GM18498 (cell line): ENCODE results near the gene SMAD3.
"Not testable (repeated sequence)": the region's sequence is repeated elsewhere in the genome, so short reads cannot be mapped to it uniquely, and the experiment has no call there.

Experiments
- ATAC-seq: cut with Tn5 transposase; IDR thresholded peaks from one replicate; pipeline ENCODE4 v1.9.1; 2021; ENCODE audit warnings: mild to moderate bottlenecking, moderate library complexity; ENCODE audit not compliant: unreplicated experiment

Gene SMAD3

DNA sequence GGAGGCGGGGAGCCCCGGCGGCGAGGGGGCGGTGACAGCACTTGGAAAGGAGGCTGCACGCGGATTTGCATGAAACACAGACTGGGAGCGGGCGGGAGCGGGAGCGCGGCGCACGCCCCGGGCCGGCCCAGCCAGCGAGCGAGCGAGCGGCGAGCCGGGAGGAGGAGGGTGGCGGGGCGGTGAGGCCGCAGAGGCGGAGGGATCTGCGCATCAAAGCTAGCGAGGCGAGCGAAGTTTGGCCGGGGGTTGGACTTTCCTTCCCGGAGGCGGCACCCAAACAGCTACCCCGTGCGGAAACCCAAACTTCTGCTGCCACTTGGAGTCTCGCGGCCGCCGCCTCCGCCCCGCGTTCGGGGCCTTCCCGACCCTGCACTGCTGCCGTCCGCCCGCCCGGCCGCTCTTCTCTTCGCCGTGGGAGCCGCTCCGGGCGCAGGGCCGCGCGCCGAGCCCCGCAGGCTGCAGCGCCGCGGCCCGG lies at the start of gene SMAD3:
SMAD3 (plus strand) TSS at position 72 of the 475 bp plus-strand sequence. CDS start 553 bp downstream, outside the sequence.
- ATAC-seq: peak; percentile 62

DNA sequence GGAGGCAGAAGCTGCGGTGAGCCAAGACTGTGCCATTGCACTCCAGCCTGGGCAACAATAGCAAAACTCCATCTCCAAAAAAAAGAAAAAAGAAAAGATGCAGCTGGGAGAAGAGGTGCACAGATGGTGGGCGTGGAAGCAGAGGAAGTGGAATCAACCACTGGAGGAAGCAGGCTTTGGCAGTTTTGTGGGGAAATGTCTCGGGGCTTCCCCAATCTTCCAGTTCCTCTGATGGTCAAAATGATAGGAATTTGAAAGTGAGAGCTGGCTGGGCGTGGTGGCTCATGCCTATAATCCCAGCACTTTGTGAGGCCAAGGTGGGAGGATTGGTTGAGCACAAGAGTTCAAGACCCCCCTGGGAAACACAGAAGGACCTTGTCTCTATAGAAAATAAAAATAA lies 48.1 kb upstream of the SMAD3 start:
- no peak for ATAC-seq

DNA sequence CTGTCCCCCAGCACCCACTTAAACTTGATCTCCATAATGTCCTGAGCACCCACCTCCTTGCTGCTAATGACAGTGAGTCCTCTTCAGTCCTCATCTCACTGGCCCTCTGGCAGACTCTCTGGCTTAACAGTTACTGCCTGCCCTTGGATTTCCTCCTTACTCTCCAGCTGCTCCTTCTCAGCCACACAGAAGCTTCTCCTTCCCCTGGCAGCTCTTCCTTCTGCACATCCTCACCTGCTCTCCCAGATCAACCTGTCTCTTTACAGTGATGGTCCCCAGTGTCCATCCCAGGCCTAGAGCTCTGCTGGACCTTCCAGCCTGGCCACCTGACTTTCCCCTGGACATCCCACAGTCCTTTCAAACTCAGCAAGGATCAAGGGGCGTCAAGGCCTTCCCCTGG lies 47.4 kb upstream of the SMAD3 start:
- ATAC-seq: no peak

DNA sequence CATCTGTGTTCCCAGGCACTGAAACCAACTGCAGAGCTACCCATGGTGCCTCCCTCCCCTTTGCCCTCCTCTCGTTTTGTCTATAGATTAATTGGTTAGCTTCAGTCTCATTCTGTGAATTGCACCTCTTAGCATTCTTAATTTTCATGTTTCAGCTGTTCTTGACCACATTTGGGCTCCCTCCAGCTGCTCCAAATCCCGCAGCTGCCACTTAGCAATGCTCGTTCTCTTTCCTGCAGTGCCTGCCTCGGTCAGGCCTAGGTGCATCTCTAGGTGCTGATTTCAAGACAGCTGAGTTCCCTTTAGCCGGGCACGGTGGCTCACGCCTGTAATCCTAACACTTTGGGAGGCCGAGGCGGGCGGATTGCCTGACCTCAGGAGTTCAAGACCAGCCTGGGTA lies 47.0 kb upstream of the SMAD3 start:
- ATAC-seq: no peak

DNA sequence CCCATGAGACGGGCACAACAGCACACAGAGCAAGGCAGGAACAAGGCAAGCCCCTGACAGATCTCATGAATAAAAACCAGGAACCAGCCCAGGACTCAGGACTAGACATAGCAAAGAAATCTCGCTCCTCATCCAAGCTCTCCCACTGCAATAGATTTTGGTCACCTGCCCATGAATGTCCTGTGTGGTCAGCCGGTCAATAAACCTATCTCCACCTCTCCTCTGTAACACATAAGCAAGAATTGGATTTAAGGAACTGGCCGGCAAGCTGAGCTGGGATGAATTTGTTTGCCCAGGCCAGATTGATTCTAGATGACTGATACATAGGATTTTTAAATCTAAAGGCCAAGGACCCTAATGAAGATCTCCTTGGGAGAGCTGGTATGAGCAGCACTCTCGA lies 46.3 kb upstream of the SMAD3 start:
- ATAC-seq: no peak

DNA sequence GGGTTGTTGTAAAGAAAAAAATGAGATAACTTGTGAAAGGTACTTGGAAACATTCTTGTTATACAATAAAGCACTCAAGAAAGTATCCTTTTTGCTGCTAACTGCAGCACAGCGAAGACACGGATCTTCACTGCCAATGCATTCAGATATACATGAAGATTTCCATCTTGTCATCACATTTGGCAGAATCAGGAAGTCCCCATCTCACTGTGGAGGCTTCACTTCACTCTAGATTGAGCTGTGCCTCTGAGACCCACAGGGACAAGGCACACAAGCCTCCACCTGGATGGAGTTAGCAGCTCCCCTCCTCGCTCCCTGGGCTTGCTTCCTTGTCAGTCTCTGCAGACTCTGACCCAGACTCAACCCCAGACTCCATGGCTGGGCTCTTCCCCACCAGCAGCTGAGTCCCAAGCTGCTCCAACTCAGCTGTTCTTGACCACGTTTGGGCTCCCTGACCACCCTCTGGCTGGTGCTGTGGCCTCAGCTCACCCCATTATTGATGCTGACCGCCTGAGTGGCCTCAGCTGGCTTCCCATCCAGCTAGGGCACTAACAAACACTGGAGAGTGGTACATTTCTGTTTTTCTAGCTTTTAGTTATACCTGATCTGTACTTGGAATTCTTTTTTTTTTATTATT lies 45.4 kb upstream of the SMAD3 start:
- no peak for ATAC-seq

DNA sequence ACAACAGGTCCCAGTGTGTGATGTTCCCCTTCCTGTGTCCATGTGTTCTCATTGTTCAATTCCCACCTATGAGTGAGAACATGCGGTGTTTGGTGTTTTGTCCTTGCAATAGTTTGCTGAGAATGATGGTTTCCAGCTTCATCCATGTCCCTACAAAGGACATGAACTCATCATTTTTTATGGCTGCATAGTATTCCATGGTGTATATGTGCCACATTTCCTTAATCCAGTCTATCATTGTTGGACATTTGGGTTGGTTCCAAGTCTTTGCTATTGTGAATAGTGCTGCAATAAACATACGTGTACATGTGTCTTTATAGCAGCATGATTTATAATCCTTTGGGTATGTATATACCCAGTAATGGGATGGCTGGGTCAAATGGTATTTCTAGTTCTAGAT lies 44.7 kb upstream of the SMAD3 start:
- ATAC-seq: not testable (repeated sequence)

DNA sequence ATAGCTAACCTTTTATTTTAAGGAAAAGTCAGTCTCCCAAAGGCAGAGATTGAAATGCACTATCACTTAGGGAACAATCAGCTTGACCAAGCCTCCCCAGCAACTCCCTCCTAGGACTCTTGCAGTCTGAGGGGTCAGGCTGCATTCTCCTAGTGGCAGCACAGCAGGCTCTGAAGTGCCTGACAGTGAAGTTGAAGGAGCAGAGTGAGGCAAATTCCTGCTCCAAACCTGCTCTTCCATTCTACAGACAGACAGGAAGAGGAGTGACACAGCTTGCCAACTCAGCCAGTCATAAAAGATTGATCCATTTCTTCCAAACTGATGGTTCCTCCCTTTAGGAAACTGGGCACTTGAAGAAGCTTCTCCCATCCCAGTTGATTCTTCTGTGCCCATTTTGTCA lies 43.9 kb upstream of the SMAD3 start:
- no peak for ATAC-seq

DNA sequence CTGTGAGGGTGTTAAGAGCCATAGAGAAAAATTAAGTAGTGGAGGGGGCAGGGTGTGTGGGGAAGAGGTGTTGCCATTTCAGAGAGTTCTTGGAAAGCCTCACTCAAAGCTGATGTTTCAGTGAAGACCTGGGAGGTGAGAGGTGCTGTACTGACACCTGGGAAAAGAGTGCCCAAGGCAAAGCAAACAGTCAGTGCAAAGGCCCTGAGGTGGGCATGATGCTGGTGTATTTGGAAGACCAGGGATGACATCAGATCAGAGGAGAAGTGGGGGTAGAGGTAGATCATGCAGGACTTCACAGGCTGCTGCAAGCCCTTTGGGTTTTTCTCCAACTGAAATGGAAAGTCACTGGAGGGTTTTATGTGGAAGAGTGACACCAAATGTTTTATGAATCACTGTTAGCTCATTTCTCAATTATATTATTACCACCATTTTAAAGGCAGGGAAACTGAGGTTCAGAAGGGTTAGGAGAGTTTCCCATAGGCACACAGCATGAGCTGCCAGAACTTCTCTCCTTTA lies 42.8 kb upstream of the SMAD3 start:
- no peak for ATAC-seq

DNA sequence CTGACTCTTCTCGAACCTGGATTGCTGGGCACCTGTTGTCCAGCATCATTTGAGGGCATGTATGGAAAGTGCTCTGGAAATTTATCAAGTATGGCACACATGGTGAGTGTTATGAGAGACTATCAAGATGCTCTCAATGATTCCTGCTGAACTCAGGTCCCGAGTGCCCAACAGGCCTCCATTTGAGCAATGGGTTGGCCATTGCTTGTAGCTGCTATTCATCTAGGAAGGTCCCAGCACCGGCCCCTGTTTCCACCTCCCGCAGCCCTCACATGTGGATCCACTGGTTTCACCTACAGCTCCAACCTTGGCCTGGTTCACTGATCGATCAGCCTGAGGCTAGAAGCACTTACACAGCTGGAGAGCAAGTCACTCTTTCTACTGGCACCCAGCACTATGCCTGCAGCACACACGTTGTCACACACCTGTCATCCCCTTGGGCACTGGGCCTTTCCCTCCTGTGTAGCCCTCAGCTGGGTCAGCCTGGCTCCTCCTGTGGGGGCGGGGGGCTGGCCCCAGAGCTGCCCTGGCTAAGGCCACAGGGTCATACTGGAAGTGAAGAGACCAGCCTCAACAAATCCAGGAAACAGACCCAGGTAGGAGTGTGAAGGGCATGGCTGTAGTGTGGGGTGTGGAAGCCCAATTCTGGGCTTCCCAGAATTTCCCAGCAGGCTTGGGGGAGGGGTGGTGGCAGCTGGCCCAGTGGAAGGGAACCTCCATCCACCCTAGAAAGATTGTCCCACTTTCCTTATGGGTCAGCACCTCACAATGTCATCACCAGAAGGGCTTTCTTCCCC lies 41.7 kb upstream of the SMAD3 start:
- ATAC-seq: no peak

DNA sequence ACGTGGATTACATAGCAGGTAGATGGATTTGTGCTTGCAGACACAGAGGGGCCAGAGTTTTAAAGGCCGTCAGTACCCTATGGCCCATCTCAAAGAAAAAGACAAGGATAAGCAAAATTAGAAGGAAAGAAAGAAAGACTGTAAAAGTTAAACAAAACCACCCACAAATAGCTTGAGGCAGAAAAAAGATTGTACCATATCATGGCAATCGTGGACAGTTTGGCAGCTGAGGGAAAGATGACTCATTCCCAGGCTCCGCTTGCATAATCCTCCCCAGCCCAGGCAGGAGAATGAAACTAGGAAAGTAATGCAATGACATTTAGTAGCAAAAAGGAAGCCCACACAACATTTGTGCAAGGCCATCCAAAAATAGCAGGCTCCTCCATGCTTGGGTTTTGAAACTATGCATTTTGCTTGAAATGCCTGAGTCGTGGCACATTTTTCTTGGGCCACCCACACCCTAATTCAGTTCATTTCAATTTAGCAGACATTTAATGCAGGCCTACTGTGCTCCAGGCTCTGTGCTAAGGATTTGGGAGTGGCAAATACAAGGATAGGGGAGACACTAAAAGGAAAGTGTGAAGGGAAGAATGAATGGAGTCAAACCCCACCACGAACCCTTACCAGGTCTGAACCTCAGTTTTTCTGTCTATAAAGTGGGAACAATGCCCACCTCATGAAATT lies 40.9 kb upstream of the SMAD3 start:
- ATAC-seq: no peak

DNA sequence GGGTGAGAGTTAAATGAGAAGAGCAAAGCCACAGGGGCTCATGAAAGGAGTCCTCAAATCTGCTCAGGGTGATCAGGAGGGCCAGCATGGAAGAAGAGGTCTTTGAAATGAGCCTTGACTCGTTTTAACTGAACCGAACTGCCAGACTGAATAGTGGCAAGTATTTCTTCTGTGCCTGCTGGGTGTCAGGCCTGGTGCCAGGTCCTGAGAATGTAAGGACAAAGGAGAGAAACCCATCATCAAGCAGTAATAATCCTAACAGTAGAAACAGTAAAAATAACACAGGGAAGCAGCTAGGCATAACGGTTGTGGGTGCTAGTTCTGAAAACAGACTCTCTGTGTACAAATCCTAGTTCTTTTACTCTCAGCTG lies 40.4 kb upstream of the SMAD3 start:
- ATAC-seq: no peak

DNA sequence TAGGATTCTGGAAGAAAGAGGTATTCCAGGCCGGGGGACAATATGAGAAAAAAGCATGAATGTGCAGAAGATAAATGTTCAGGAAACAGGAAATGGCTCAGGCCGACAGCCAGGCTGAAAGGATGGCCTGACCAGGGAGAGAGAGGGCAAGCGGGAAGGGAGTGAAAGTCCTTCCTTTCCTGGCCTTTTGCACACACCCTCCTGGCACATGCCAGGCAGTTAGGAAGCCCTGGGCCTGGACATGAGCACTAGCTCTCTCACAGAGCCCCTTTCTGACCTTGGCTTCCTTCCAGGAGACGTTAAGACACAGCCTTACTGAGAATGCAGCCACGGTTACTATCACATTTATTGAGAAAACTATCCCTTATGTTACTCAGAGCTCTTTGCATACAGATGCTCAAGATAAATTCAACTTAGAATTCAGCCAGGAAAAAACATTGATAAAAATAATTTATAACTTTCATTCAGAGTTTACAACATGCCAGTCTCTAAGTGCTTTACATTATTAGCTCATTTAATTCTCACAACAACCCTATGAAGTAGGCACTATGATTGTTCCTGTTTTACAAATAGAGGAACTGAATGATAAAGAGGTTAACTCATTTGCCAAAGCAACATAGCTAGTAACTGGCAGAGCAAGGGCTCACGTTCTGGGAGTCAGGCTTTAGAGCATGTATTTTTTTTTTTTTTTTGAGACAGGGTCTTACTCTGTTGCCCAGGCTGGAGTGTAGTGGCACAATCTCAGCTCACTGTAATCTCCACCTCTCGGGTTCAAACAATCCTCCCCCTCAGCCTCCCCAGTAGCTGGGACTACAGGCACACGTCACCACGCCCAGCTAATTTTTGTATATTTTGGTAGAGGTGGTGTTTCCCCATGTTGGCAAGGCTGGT lies 39.4 kb upstream of the SMAD3 start:
- ATAC-seq: no peak

DNA sequence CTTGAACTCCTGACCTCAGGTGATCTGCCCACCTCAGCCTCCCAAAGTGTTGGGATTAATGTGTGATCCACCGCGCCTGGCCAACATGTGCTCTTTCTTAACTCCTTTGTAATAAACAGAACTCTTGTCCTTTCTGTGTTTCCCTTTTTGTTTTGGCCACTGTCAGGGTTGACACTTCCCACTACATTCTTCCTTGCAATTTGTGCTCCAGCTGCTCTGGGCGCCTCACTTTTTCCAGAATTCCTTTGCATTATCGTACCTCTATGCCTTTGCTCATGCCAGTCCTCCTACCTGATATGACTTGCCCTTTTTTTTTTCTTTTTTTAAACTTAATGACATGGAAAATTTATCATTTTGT lies 38.8 kb upstream of the SMAD3 start:
- no peak for ATAC-seq

DNA sequence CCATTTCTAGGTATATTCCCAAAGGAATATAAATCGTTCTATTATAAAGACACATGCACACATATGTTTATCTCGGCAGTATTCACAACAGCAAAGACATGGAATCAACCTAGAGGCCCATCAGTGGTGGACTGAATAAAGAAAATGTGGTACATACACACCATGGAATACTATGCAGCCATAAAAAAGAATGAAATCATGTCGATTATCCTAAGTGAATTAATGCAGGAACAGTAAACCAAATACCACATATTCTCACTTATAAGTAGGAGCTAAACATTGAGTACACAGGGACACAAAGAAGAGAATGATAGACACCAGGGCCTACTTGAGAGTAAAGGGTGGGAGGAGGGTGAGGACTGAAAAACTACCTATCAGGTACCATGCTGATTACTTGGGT lies 37.0 kb upstream of the SMAD3 start:
- not testable (repeated sequence) for ATAC-seq

DNA sequence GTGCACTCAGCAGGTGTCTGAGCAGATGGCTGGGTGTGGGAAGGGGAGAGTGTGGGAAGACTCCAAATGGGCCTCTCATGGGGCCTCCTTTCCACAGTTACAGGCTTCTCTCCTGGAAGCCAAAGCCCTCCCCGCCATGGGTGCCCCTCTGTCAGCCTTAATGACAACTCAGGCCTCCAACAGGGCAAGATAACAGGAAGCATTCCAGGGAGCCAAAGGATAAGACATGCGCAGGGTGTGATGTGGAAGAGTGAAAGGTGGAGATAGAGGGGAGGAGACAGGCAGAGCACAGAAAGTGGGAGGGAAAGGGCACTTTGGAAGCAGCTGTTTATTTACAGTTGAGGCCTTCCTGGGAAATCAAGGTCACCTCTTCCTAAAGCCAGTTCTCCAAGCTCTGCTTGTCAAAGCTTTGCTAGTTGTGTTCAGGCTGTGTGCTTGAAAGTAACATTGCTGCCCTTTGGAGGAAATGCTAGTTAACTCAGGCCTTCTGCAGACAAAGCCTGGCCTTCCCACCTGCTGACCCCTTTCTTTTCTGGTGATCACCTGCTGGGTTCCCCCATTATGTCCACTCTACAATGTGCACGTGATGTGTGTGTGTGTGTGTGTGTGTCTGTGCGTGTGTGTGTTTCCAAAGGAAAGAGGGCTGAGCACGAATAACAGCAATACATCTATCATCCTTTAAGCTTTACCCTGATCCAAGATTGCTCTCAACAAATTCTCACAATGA lies 35.2 kb upstream of the SMAD3 start:
- ATAC-seq: no peak

DNA sequence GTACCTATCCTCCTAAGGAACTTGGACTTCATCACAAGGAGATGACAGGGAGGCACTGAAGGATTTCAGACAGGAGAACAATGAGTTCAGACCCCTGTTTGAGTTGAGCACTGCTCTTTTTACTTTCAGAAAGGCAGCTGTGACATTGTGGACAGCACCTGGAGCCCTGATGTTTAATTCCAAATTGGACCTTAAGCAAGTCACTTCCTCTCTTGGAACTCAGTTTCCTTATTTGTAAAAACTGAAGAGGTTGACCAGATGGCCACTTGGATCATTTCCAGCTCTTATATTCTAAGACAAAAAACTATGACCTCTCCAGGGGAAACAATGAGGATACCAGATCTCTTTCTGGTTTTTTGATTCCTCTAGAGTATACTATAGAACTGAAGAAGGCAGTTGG lies 34.1 kb upstream of the SMAD3 start:
- no peak for ATAC-seq

DNA sequence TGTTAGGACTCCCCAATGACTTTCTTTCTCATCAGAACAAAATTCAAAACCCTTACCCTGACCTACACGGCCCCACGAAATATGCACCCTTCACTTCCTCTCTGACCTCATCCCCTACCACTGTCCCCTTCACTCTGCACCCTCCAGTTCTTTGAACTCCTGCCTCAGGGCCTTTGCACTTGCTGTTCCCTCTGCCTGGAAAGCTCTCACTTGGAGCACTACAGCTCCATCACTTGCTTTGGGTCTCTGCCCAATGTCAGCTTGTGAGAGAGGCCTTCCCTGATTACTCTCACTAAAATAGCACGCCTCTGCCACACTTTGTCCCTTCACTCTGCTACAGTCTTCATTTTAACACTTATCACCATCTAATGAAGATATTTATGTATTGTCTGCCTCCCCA lies 32.8 kb upstream of the SMAD3 start:
- no peak for ATAC-seq

DNA sequence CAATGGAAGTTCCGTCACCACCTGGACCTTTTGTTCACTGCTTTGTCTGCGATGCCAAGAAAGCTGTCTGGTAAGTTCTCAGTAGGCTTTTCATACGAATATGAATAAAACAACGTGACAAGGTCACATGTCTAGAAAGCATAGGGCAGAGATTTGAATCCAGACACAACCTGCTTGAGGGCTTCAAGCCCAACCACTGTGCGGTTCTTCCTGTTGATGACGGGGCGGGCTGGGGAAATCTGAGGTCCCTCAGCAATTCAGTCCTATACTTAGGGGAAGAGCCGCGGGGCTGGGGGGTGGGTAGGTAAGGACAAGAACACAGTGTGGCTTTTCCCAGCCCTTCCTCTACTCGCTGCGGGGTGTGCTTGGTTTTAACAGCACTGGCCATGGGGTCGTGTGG lies 32.4 kb upstream of the SMAD3 start:
- no peak for ATAC-seq

DNA sequence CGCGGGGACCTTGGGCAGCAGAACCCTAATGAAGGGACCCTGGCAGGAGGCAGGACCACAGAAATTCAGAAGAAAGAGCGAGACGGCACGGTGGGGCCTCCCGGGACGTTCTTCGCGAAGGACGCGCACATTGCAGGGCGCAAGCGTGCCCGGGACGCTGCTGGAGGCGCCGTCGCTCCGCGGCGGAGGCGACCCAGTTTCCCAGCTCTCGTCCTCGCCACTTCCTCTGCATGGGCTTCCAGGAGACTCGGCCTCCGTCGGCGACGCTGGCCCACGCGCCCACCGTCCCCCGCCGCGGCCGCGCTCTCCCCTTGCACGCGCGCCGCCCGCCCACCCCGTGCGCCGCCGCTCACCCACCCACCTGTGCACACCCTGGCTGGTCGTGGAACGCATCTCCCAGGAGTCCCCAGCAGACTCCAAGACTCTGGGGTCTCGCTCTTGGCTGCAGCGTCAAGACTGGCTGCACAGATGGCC lies 31.8 kb upstream of the SMAD3 start:
- ATAC-seq: no peak
